H9 (cell line): ENCODE data around the gene GSK3A. TPM values are rescaled to one million over a fixed set of nuclear protein-coding genes. Genes with fewer than 3 reads are reported as not detected.

Experiments
- DNase-seq: peaks from one replicate; pipeline ENCODE4 v3.0.0-alpha.2; 2017
- H2AFZ ChIP-seq: one replicate; pipeline ENCODE4 v1.6.1; 2013; ENCODE audit warnings: mild to moderate bottlenecking, low read length, control low read depth, moderate library complexity
- H2AK5ac ChIP-seq: 2 replicates; pipeline ENCODE4 v1.6.1; 2013; ENCODE audit warnings: low read length, control low read depth, mixed read lengths; ENCODE audit not compliant: insufficient read length
- H2BK120ac ChIP-seq: one replicate; pipeline ENCODE4 v1.6.1; 2013; ENCODE audit warnings: low read depth, mild to moderate bottlenecking, low read length, control low read depth, inconsistent platforms; ENCODE audit not compliant: poor library complexity, severe bottlenecking
- H2BK12ac ChIP-seq: 2 replicates; pipeline ENCODE4 v1.6.1; 2013; ENCODE audit warnings: low read length, control low read depth, mixed read lengths, low read depth; ENCODE audit not compliant: insufficient read length
- H2BK15ac ChIP-seq: 2 replicates; pipeline ENCODE4 v1.6.1; 2013; ENCODE audit warnings: low read depth, low read length, control low read depth
- H2BK20ac ChIP-seq: one replicate; pipeline ENCODE4 v1.6.1; 2013; ENCODE audit warnings: low read depth, mild to moderate bottlenecking, low read length, control low read depth, inconsistent platforms; ENCODE audit not compliant: poor library complexity, severe bottlenecking
- H2BK5ac ChIP-seq: 2 replicates; pipeline ENCODE4 v1.6.1; 2013; ENCODE audit warnings: low read length, control low read depth, mixed read lengths; ENCODE audit not compliant: insufficient read length
- H3K14ac ChIP-seq: 2 replicates; pipeline ENCODE4 v1.6.1; 2013; ENCODE audit warnings: low read length, control low read depth; ENCODE audit not compliant: insufficient read depth
- H3K18ac ChIP-seq: 2 replicates; pipeline ENCODE4 v1.6.1; 2013; ENCODE audit warnings: low read depth, mild to moderate bottlenecking, mixed read lengths, low read length, control low read depth; ENCODE audit not compliant: insufficient read length
- H3K23ac ChIP-seq: 2 replicates; pipeline ENCODE4 v1.6.1; 2013; ENCODE audit warnings: low read length, control low read depth, mixed read lengths, low read depth; ENCODE audit not compliant: insufficient read length
- H3K23me2 ChIP-seq: 2 replicates; pipeline ENCODE4 v1.6.1; 2013; ENCODE audit warnings: low read depth, mild to moderate bottlenecking, mixed read lengths, low read length, control low read depth; ENCODE audit not compliant: insufficient read length, poor library complexity, severe bottlenecking
- H3K27ac ChIP-seq: 2 replicates; pipeline ENCODE4 v1.5.1; 2013; ENCODE audit warnings: low read length, control low read depth, mixed read lengths, low read depth; ENCODE audit not compliant: insufficient read length
- H3K27me3 ChIP-seq: 2 replicates; pipeline ENCODE4 v1.6.1; 2013; ENCODE audit warnings: low read length, control low read depth, inconsistent platforms; ENCODE audit not compliant: insufficient read depth
- H3K4ac ChIP-seq: 2 replicates; pipeline ENCODE4 v1.6.1; 2013; ENCODE audit warnings: low read depth, mild to moderate bottlenecking, control low read depth, inconsistent platforms, low read length, moderate library complexity
- H3K4me1 ChIP-seq: 2 replicates; pipeline ENCODE4 v1.6.1; 2013; ENCODE audit warnings: low read length, control low read depth, inconsistent platforms; ENCODE audit not compliant: insufficient read depth
- H3K4me2 ChIP-seq: 2 replicates; pipeline ENCODE4 v1.6.1; 2013; ENCODE audit warnings: low read length, control low read depth, mixed read lengths; ENCODE audit not compliant: insufficient read length, insufficient read depth
- H3K56ac ChIP-seq: 2 replicates; pipeline ENCODE4 v1.6.1; 2013; ENCODE audit warnings: low read depth, mild to moderate bottlenecking, mixed read lengths, low read length, control low read depth; ENCODE audit not compliant: insufficient read length
- H3K79me1 ChIP-seq: 2 replicates; pipeline ENCODE4 v1.6.1; 2013; ENCODE audit warnings: low read depth, mild to moderate bottlenecking, moderate library complexity, low read length, control low read depth, inconsistent platforms; ENCODE audit not compliant: insufficient read depth, poor library complexity, severe bottlenecking
- H3K79me2 ChIP-seq: 2 replicates; pipeline ENCODE4 v1.6.1; 2013; ENCODE audit warnings: low read length, control low read depth, inconsistent platforms; ENCODE audit not compliant: insufficient read depth
- H3K9ac ChIP-seq: 2 replicates; pipeline ENCODE4 v1.6.1; 2013; ENCODE audit warnings: low read length, control low read depth, mixed read lengths; ENCODE audit not compliant: insufficient read length; ENCODE audit errors: extremely low read depth
- H3K9me3 ChIP-seq: one replicate; pipeline ENCODE4 v1.6.1; 2013; ENCODE audit warnings: low read depth, low read length, inconsistent platforms; ENCODE audit not compliant: control insufficient read depth
- H3T11ph ChIP-seq: one replicate; pipeline ENCODE4 v1.6.1; 2013; ENCODE audit warnings: mild to moderate bottlenecking, low read length, control low read depth, inconsistent platforms
- H4K20me1 ChIP-seq: one replicate; pipeline ENCODE4 v1.6.1; 2013; ENCODE audit not compliant: control insufficient read depth, insufficient read length, insufficient read depth
- H4K5ac ChIP-seq: 2 replicates; pipeline ENCODE4 v1.6.1; 2013; ENCODE audit warnings: low read depth, mild to moderate bottlenecking, mixed read lengths, low read length, control low read depth; ENCODE audit not compliant: insufficient read length
- H4K8ac ChIP-seq: replicated peaks from 2 replicates; pipeline ENCODE4 v1.6.1; 2013; ENCODE audit warnings: low read length, control low read depth, mixed read lengths, low read depth; ENCODE audit not compliant: insufficient read length
- H4K91ac ChIP-seq: 2 replicates; pipeline ENCODE4 v1.6.1; 2013; ENCODE audit warnings: low read depth, mild to moderate bottlenecking, moderate library complexity, mixed read lengths, low read length, control low read depth; ENCODE audit not compliant: insufficient read length
- H3K27ac Mint-ChIP-seq, 3 experiments: 2 replicates in 2 of 3; 3 replicates in 1 of 3; pipeline ENCODE4 v1.8.0; 2020 to 2021; ENCODE audit warnings: mixed read lengths in 3 of 3, mild to moderate bottlenecking in 1 of 3, moderate library complexity in 1 of 3
- H3K27me3 Mint-ChIP-seq: 2 replicates; pipeline ENCODE4 v1.8.0; 2021; ENCODE audit warnings: low read depth, mild to moderate bottlenecking, moderate library complexity, mixed read lengths
- H3K36me3 Mint-ChIP-seq, 3 experiments: 2 replicates in 2 of 3; 3 replicates in 1 of 3; pipeline ENCODE4 v1.8.0; 2020 to 2021; ENCODE audit warnings: low read depth in 3 of 3, mixed read lengths in 3 of 3; ENCODE audit not compliant: insufficient read depth in 1 of 3
- H3K4me1 Mint-ChIP-seq, 2 experiments: 2 replicates each; pipeline ENCODE4 v1.8.0; 2020; ENCODE audit warnings: mixed read lengths in 2 of 2
- H3K4me3 Mint-ChIP-seq, 2 experiments: 2 replicates in 1 of 2; 3 replicates in 1 of 2; pipeline ENCODE4 v1.8.0; 2020 to 2021; ENCODE audit warnings: mild to moderate bottlenecking in 2 of 2, mixed read lengths in 2 of 2, moderate library complexity in 1 of 2
- H3K9me3 Mint-ChIP-seq, 2 experiments: 2 replicates in 1 of 2; 3 replicates in 1 of 2; pipeline ENCODE4 v1.8.0; 2020; ENCODE audit warnings: mild to moderate bottlenecking in 2 of 2, mixed read lengths in 2 of 2, moderate library complexity in 1 of 2
- CTCF ChIP-seq: fragments of 200-600 bp; sonication (generic); conservative IDR thresholded peaks from 3 replicates; pipeline ENCODE4 v1.8.0; 2021; ENCODE audit warnings: antibody characterized with exemption, mild to moderate bottlenecking
- WGBS: extraction: QIAGEN DNeasy Blood & Tissue Kit; methylation state at CpG from one replicate; pipeline ENCODE4 v1.1.7; 2013; ENCODE audit warnings: missing lambda C conversion rate, low lambda C conversion rate, mixed read lengths; ENCODE audit not compliant: insufficient read length; ENCODE audit errors: extremely low coverage; 5-methylcytosine and 5-hydroxymethylcytosine counted together
- total RNA-seq: library from RNA; stranded (reverse); gene quantifications from 2 replicates; pipeline ENCODE4 v1.2.1, GENCODE V29; 2021

Gene GSK3A
- total RNA-seq, 1 experiment from 2014 or later: 52.4 TPM

GRCh38 chr19:42253245-42254088, 11.1 kb upstream of the GSK3A start:
- Histone ChIP-seq H3K79me1 (no peaks in the 10 kb centered on the region), H2BK120ac (no peak overlapping the region), H4K91ac (no peak overlapping the region), H2BK5ac (no peak overlapping the region), H3K14ac (peak overlapping the region; percentile 84; the same call in 1 of the 2 replicates), H3K27ac (no peak overlapping the region), H3K18ac (peak overlapping the region; percentile 73), H4K5ac (no peak overlapping the region), H3K9ac (no peak overlapping the region), H2AK5ac (no peak overlapping the region), H3K23me2 (peaks cover 14% of the 10 kb centered on the region), H3K9me3 (no peaks in the 10 kb centered on the region), H3K27me3 (no peaks in the 10 kb centered on the region), H3K4me1 (peaks cover 6% of the 10 kb centered on the region; the same call in 1 of the 2 replicates), H4K8ac (no peak overlapping the region), H4K20me1 (no peaks in the 10 kb centered on the region), H2AFZ (no peak overlapping the region), H3K56ac (no peak overlapping the region), H2BK15ac (no peak overlapping the region), H3K79me2 (peaks cover 5% of the 10 kb centered on the region; the same call in 1 of the 2 replicates), H2BK12ac (no peak overlapping the region), H3K23ac (no peak overlapping the region), H3T11ph (no peak overlapping the region), H2BK20ac (no peak overlapping the region), H3K4ac (no peak overlapping the region), H3K4me2 (peak overlapping the region; percentile 54)
- peak overlapping the region; percentile 80 to 98 (median 94) for H3K27ac Mint-ChIP-seq
- TF ChIP-seq CTCF: no peak
- H3K4me1 Mint-ChIP-seq: peaks cover 22 to 40% of the 10 kb centered on the region in 2 experiments
- peaks cover 19% of the 10 kb centered on the region for H3K27me3 Mint-ChIP-seq
- H3K4me3 Mint-ChIP-seq: peak overlapping the region; percentile 87 to 92
- no CpG with 5 or more reads among the region's 71 CpGs for WGBS
- DNase-seq: peak; percentile 75
- no peaks in the 10 kb centered on the region for H3K9me3 Mint-ChIP-seq
- H3K36me3 Mint-ChIP-seq: peaks cover 5 to 22% (median 18%) of the 10 kb centered on the region in 3 experiments; a peak in 6 of 7 replicates
